GM18951 (cell line): ENCODE measurements around the gene SLC5A7.

Source experiments
- POLR2A ChIP-seq: IDR thresholded peaks from 4 replicates; pipeline ENCODE4 v1.6.1; 2011; ENCODE audit warnings: mild to moderate bottlenecking; ENCODE audit not compliant: insufficient read length, insufficient read depth; ENCODE audit errors: extremely low read depth
- in situ Hi-C: fragments of 300-500 bp; cut with MboI; formaldehyde crosslinking; loops from one replicate; pipeline ENCODE4 v1.12.0; 2022; ENCODE audit warnings: low sequenced_read_pairs, mixed read lengths, inconsistent platforms; ENCODE audit not compliant: unreplicated experiment

The SLC5A7 gene

DNA sequence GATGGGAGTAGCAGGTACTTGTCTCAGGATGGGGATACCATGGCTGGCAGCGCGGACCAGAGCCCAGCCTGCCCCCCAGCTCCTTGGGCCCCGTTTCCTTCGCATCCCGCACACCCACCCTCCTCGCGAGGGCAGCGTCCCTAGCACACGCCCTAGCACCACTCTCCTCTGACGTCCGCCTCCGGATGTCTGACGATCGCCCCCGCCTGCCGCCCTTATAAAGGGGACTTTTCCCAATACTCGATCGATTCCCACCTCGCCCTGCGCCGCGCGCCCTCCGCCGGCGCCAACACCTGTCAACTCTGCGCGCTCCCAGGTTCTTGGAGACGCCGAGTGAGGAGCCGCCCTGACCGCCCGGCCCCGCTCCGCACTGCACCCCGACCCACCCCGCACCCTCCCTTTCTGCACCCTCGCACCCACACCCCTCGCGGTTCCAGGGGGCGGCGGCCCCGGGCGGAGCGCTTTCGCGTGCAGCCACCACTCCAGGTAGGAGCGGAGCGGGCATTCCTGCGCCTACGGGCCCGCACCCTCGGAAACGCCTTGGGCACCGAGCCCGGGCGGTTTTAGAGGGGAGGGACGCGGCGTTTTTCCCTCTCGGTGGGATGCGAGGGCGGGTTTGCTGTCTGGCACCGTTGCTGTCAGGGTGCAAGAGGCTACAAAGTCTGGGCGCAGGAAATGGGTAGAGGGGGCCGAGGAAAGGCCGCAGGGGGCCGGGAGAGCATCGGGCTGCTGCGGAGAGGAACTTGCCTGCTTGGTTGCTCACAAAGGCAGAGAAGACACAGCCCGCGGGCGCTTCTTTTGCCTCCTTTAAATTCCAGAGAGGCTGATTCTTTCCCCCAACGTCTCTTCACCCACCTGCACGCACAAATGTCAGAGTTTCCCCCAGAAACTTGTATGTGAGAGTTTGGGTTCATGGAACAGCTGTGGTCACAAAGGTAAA lies at the start of gene SLC5A7:
Gene SLC5A7, plus strand, starts transcription at position 247 of the 940 bp plus-strand sequence. CDS start 1,632 bp downstream, outside the sequence.
- in situ Hi-C loops: no loop called here
- TF ChIP-seq POLR2A: no peak

DNA sequence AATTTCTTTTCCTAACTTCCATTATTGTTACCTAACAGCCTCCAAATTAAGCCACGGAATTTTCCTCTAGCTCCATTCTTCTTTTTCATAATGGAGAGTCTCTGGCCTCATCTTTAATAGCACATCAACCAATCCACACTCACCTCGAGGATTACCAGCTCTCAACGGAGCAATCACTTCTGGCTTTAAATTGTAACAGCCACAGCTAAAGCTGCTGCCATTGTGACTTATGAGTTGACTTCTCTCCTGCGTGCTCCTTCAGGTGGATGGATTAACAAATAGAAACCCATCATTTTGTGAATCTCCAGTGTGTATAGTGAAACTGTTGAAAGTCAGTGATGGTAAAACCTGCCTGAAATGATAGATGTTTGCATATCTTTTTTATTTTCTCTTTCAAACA lies 24.9 kb upstream of the SLC5A7 start:
- in situ Hi-C loops: no loop called here
- TF ChIP-seq POLR2A: no peak

DNA sequence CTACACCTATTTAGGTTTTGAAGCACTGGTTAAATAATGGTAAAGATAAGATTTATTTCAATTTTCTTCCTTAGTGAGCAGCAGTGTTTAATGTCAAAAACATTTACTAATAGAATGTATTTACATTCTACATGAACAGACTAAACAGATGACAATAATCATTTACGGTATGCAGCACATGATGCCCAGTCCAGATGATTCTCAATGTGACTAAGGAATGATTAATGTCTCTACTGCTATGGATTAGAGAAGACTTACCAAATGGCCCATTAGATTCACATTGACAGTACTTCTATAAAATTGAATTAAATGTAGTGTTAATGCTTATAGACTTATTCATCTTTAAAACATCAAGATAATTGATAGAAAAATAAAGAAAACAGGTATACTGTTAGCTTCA lies 22.1 kb upstream of the SLC5A7 start:
- in situ Hi-C loops: no loop called here
- TF ChIP-seq POLR2A: no peak

DNA sequence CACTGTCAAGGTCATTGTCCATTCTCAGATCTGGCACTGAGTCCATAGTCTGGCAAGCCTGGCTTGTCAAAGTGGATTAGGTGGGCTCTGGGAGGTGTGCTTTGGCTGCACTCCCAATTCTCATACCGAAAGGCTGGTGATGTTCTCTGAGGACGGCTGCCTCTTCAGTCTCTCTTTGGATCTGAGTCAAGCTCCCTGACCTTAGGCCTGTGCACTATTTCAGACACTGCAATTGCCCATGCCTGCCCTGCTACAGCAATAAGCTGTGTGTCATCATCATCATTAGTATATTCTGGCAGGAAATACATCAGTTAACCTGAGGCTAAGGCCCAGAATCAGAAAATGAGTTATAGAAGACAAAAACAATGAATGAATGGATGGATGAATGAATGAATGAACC lies 1.6 kb upstream of the SLC5A7 start:
- TF ChIP-seq POLR2A: no peak
- in situ Hi-C loops: no loop called here

DNA sequence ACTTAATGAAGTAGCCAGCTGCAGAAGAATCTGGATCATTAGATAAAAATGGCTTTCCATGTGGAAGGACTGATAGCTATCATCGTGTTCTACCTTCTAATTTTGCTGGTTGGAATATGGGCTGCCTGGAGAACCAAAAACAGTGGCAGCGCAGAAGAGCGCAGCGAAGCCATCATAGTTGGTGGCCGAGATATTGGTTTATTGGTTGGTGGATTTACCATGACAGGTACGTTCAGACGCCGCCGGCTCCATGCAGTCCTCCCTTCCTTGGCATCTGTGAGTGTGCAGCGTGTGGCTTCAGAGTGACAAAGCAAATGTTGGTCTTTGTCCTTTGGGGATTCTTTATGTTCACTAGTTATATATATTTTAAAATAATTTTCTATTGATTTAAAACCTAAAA lies 1.8 kb downstream of the SLC5A7 start:
- in situ Hi-C loops: no loop called here
- TF ChIP-seq POLR2A: no peak

DNA sequence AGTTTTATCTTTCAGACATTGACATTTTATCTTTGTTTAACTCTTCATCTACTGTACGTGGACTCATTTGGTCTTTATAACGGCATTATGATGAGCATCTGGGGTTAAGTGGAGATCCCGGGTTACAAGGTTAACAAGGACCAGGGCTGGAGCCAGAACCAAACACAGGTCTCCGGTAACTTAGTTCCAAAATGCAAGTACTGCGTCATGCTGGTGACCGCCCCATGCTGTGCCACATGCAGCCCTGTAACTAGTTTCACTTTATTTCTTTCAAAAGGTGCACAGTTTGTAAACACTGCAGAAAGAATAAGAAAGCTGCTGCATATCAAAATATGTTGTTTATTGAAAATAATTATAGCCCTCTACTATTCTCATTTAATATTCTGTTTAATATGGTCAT lies 3.1 kb downstream of the SLC5A7 start:
- in situ Hi-C loops: no loop called here
- no peak for TF ChIP-seq POLR2A

DNA sequence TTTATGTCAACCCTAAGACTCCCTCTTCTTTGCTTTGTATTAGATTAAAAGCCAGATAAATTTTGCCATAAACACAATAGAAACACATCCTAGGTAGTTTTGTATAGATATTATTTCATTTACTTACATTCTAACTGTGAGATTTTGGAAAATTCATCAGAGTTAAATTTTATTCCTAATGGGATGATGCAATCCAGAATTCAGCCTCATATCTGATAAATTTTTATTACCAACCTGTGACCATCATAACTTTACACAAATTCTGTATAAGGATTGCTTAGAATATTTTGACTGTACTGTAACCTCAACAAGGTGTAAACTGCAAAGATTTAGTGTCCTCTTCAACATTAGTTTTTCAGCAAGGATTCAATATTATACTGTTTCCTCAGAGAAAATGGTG lies 4.4 kb downstream of the SLC5A7 start:
- in situ Hi-C loops: no loop called here

DNA sequence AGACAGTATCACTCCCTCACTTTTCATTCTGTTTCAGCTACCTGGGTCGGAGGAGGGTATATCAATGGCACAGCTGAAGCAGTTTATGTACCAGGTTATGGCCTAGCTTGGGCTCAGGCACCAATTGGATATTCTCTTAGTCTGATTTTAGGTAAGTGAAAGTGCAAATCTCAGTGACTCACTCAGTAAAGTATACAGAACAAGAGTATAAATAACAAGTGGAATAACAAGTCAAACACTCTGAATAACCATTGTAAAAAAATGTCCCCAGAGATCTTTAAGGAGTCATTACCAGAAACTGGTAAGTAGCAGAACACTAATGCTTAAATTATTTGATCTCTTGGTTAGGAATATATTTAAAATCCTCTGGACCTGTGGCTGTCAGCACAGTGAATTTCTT lies 5.7 kb downstream of the SLC5A7 start:
- in situ Hi-C loops: no loop called here
- no peak for TF ChIP-seq POLR2A

More for the DNA sequence above, 4.4 kb downstream of the SLC5A7 start:
- TF ChIP-seq POLR2A: no peak

DNA sequence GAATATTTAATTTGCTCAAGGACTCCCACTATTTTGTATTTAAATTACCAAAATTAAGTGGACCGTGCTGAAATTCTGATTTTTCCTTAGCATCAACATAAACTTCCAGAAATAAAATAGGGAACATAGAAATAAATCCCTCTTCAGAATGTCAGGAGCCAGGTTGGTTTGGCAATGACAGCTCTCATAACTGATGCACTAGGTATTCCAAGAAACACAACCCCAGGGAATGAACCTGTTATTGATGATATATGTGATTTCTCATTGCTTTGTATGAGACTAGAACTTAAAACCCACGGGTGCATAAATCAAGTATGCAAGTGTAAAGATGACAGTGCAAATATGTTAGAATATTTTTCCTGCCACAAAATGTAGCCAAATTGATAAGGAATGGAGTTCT lies 12.8 kb downstream of the SLC5A7 start:
- TF ChIP-seq POLR2A: no peak
- in situ Hi-C loops: no loop called here

DNA sequence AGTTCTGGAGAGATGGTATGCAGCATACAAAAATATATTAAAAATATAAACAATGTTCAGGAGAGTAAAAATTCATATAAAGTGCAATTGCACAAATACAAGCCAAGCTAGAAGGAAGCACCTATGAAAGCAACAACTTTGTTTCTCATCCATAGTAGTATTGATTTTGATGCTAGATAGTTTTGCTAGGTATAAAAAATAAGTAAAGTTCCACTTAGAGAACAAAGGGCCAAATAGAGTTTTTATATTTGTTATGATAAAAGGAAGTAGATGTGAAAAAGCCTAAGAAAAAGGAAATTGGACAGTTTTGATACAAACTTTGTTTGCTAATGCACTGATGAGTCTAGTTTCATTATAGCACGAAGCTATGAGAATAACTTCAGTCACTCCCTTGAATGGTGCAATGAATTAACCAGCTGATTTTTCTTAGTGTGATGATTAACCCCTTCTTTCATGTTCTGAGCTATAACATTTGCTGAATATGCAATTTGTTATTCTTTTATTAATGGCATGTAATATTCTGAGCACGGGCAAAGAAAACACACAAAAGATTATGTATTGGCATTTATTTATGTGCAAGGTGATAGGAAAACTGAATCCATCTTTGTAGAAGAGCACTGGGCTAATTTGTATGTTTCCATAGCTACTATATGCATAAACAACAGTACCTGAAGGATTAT lies 24.7 kb downstream of the SLC5A7 start:
- TF ChIP-seq POLR2A: no peak
- in situ Hi-C loops: no loop called here

DNA sequence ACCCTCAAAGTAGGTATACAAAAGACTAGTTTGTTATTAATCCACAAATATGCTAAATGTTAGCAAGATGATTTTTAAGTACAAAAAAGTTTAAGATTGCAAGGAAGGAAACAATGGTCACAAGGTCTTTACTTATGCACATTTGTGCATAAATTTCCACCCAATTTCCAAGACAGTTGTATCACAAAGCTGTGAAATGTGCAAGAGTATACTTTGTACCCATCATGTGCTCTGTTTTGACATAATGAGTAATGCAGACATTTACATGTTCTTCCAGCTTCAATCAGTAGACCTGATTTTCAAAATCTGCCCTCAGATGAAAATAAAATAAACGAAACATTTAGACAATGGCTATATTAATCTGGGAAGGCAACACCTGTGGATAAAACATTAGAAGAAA lies 27.0 kb downstream of the SLC5A7 start:
- in situ Hi-C loops: no loop called here
- TF ChIP-seq POLR2A: no peak

DNA sequence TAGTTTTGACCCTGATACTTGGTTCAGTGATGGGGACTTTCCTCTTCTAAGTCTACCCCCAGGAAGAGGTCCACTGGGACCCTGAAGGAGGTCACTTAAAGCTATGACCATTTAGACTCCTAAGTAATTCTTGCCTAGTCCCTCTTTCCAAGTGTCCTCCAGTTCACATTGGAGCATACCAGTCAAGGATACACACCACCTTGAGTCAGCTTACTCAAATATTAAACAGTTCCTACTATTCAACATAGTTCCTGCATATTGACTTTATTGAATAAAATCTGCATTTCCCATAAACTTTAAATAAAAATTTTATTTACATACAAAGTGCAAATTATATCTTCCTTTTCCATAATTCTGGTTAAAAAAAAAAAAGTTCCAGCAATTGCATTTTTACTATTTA lies 36.3 kb downstream of the SLC5A7 start:
- in situ Hi-C loops: no loop called here
- TF ChIP-seq POLR2A: no peak

DNA sequence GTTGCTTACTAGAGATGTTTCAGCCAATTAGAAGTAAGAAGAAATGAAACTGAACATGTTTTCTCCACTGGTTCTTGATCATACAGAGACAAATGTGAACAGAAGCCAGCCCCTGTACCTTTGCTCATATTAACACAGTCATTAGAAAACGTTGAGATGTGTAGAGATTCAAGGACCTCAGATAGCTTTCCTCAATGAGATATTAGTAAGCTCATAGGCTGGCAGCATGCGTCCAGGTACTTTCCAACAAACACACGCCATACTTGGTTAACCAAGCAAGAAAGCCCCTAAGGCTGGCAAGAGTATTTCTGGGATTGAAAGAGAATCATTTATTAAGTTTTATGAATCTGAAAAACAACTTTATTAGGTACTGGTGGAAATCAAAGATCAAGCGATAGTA lies 37.5 kb downstream of the SLC5A7 start:
- in situ Hi-C loops: no loop called here
- no peak for TF ChIP-seq POLR2A
